K562 (cell line): ENCODE results near the gene GADD45B. TPM values are rescaled to one million over a fixed set of nuclear protein-coding genes. Genes with fewer than 3 reads are reported as not detected.

Source experiments
- ARHGAP35 ChIP-seq: fragments of 450-650 bp; IDR thresholded peaks from 2 replicates; pipeline ENCODE4 v1.6.1; 2018; ENCODE audit not compliant: partially characterized antibody
- ATF7 ChIP-seq: fragments of 450-650 bp; IDR thresholded peaks from 2 replicates; pipeline ENCODE4 v1.7.1; 2014; ENCODE audit warnings: mild to moderate bottlenecking, moderate library complexity
- BCOR ChIP-seq: fragments of 450-650 bp; IDR thresholded peaks from 2 replicates; pipeline ENCODE4 v1.6.1; 2016
- C11orf30 ChIP-seq: fragments of 450-650 bp; IDR thresholded peaks from 2 replicates; pipeline ENCODE4 v1.6.1; 2016; ENCODE audit warnings: low read depth, mild to moderate bottlenecking
- CBX5 ChIP-seq: IDR thresholded peaks from 2 replicates; pipeline ENCODE4 v1.6.1; 2014; ENCODE audit warnings: low read depth, borderline replicate concordance
- FUS ChIP-seq: fragments of 200-400 bp; formaldehyde crosslinking; optimal IDR thresholded peaks from 2 replicates; pipeline ENCODE3; 2017; ENCODE audit warnings: low read depth, low read length
- GATAD2A ChIP-seq: fragments of 450-650 bp; IDR thresholded peaks from 2 replicates; pipeline ENCODE4 v1.6.1; 2017
- GTF2E2 ChIP-seq: fragments of 200-800 bp; sonication (Bioruptor generic); IDR thresholded peaks from 2 replicates; pipeline ENCODE4 v1.6.1; 2016; ENCODE audit warnings: missing genetic modification characterization, missing compliant biosample characterization
- HNRNPL ChIP-seq: fragments of 200-400 bp; formaldehyde crosslinking; IDR thresholded peaks from 2 replicates; pipeline ENCODE4 v1.6.1; 2017; ENCODE audit warnings: low read depth, mild to moderate bottlenecking, low read length
- MCM3 ChIP-seq: fragments of 450-650 bp; IDR thresholded peaks from 2 replicates; pipeline ENCODE4 v1.6.1; 2016
- MYNN ChIP-seq, 2 experiments: sonication (generic); formaldehyde crosslinking in 1 of 2; IDR thresholded peaks; 2 replicates each; pipeline versions ENCODE4 v1.5.0 to v1.6.1; 2016 to 2020; ENCODE audit warnings: antibody characterized with exemption in 1 of 2, missing genetic modification reagents in 1 of 2
- NEUROD1 ChIP-seq: fragments of 150-350 bp; IDR thresholded peaks from 2 replicates; pipeline ENCODE4 v1.6.1; 2014; ENCODE audit warnings: borderline replicate concordance, low read length, low read depth; ENCODE audit not compliant: partially characterized antibody
- NR1H2 ChIP-seq: sonication (generic); formaldehyde crosslinking; IDR thresholded peaks from 2 replicates; pipeline ENCODE4 v1.4.0; 2020; ENCODE audit warnings: mild to moderate bottlenecking, missing genetic modification reagents
- PTBP1 ChIP-seq: fragments of 200-400 bp; formaldehyde crosslinking; IDR thresholded peaks from 2 replicates; pipeline ENCODE4 v1.6.1; 2017; ENCODE audit warnings: low read depth, low read length
- SNRNP70 ChIP-seq: fragments of 200-400 bp; formaldehyde crosslinking; optimal IDR thresholded peaks from 2 replicates; pipeline ENCODE3; 2017; ENCODE audit warnings: low read depth, low read length
- SRSF3 ChIP-seq: fragments of 200-400 bp; formaldehyde crosslinking; IDR thresholded peaks from 2 replicates; pipeline ENCODE4 v1.6.1; 2016; ENCODE audit warnings: mild to moderate bottlenecking, low read length, moderate library complexity; ENCODE audit not compliant: insufficient read depth
- TAF15 ChIP-seq: fragments of 200-400 bp; formaldehyde crosslinking; IDR thresholded peaks from 2 replicates; pipeline ENCODE4 v1.6.1; 2017; ENCODE audit warnings: mild to moderate bottlenecking, low read depth, low read length, moderate library complexity
- TAL1 ChIP-seq: fragments of 450-650 bp; IDR thresholded peaks from 2 replicates; pipeline ENCODE4 v1.6.1; 2016; ENCODE audit warnings: mild to moderate bottlenecking
- TRIM24 ChIP-seq, 2 experiments: fragments of 450-650 bp; IDR thresholded peaks; 2 replicates each; pipeline ENCODE4 v1.6.1; 2016
- ZNF146 ChIP-seq: IDR thresholded peaks from one replicate; pipeline ENCODE4 v1.6.1; 2018; ENCODE audit warnings: missing compliant biosample characterization; ENCODE audit not compliant: unreplicated experiment
- ZNF445 ChIP-seq: fragments of 250-450 bp; sonication (Bioruptor Pico); IDR thresholded peaks from 2 replicates; pipeline ENCODE4 v1.4.0; 2020; ENCODE audit warnings: low read depth, mild to moderate bottlenecking, moderate library complexity
- polyA plus RNA-seq, 8 experiments: library from polyadenylated mRNA; depleted of rRNA in 4 of 8; stranded (reverse) in 5 of 8; unstranded in 3 of 8; fragments of >200 nt; fragmentation: Nextera tagmentation in 2 of 8; fragmentation: Illumina TruSeq in 1 of 8; extraction: Ambion mirVana in 2 of 8; extraction: Trizol in 1 of 8; gene quantifications; 2 replicates each; pipeline versions ENCODE4 v1.2.1 to v1.2.3, GENCODE V29; 2011 to 2014; ENCODE audit warnings: inconsistent platforms in 1 of 8, missing spikeins in 1 of 8
- total RNA-seq, 7 experiments: library from RNA; depleted of rRNA in 6 of 7; stranded (reverse); fragments of >200 nt in 6 of 7; fragmentation: Illumina TruSeq in 2 of 7; extraction: Trizol in 2 of 7; gene quantifications; 2 replicates each; pipeline versions ENCODE4 v1.2.1 to v1.2.3, GENCODE V29; 2011 to 2021; ENCODE audit warnings: low replicate concordance in 1 of 7
- TF ChIP-seq, protein P1 (sequence below): fragments of 250-450 bp; sonication (Bioruptor Pico); IDR thresholded peaks from 2 replicates; pipeline ENCODE4 v1.8.0; 2021; ENCODE audit warnings: borderline replicate concordance, mild to moderate bottlenecking, moderate library complexity; ENCODE audit not compliant: poor library complexity, severe bottlenecking
- TF ChIP-seq, protein P2 (sequence below): fragments of 450-650 bp; formaldehyde crosslinking; IDR thresholded peaks from 2 replicates; pipeline ENCODE4 v1.4.0; 2020; ENCODE audit warnings: mild to moderate bottlenecking, moderate library complexity
- TF ChIP-seq, protein P3 (sequence below): fragments of 250-450 bp; sonication (Bioruptor Pico); IDR thresholded peaks from 2 replicates; pipeline ENCODE4 v1.8.0; 2022; ENCODE audit warnings: inconsistent platforms
- TF ChIP-seq, protein P4 (sequence below), 3 experiments: fragments of 200-800 bp in 1 of 3; sonication (Bioruptor generic) in 1 of 3; sonication (generic) in 1 of 3; formaldehyde crosslinking in 1 of 3; IDR thresholded peaks; 2 replicates each; pipeline versions ENCODE4 v1.6.1 to v1.8.0; 2016 to 2022; ENCODE audit warnings: mild to moderate bottlenecking in 2 of 3, missing compliant biosample characterization in 2 of 3, missing genetic modification characterization in 2 of 3, missing genetic modification reagents in 1 of 3

The GADD45B gene
- total and polyA plus RNA-seq, 9 of the 15 experiments (the other 6 are each of a cell fraction or from before 2014, with no cell fraction given), result 0.06 to 4.1 (median 2.1) TPM

DNA sequence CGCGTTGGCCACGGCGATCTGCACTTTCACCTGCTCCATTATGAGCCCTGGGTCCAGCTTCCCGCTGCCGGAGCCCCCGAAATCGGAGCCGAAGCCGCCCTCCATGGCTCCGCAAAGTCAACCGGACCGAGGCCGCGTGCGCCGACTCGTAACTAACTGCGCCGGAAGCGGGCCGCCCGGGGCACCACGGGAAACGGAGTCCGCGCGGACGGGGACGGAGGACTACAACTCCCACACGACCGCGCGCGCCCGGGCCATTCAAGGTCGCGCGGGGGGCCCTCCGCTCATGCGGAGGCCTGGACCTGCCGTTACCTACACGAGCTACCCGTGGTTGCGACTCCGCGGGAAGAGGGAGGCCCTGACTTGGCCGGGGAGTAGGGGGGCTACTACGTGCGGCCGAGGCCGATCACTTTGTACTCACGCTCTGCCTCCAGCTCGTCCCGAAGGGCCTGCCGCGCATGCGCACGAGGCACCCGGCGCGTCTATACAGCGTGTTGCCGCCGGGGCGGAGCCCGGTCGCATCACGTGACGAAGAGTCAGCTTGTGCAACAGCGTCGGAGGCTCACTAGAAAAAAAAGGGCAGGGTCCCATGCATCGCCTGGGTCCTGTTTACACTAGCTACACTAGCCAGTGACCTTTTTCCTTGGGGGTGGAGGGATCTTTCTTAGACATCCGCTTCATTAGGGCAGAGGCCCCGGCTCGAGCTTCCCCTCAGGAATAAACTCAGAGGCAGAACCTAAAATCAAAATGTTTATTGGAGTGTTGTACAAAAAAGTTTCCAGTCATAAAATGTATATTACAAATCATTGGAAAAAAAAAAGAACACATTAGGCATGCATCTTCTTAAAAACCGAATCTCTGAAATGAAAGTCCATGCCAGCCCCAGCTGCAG is 48.3 kb upstream of the GADD45B start, which contains the start of gene TIMM13 (continued):
- TF ChIP-seq, protein P1, sequence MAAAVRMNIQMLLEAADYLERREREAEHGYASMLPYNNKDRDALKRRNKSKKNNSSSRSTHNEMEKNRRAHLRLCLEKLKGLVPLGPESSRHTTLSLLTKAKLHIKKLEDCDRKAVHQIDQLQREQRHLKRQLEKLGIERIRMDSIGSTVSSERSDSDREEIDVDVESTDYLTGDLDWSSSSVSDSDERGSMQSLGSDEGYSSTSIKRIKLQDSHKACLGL, result peak; percentile 53
- TF ChIP-seq C11orf30 (peak; percentile 91), FUS (peak; percentile 32), CBX5 (no peak), GATAD2A (no peak), SNRNP70 (no peak), HNRNPL (no peak), NR1H2 (CRISPR knock-in tag) (peak; percentile 95; the same call in 1 of the 2 replicates), GTF2E2 (tag) (no peak), BCOR (no peak), SRSF3 (no peak), MYNN (IDR thresholded peaks at IDR 0.05) (peak; percentile 12; the same call in 1 of the 2 replicates), MYNN (CRISPR knock-in tag; IDR thresholded peaks at IDR 0.05) (no peak), TRIM24 (IDR thresholded peaks at IDR 0.05) (no peak), ZNF445 (CRISPR knock-in tag) (no peak), TAL1 (no peak), NEUROD1 (no peak), TAF15 (no peak), PTBP1 (no peak), MCM3 (no peak), ARHGAP35 (no peak), ATF7 (peak; percentile 84), ZNF146 (CRISPR knock-in tag) (no peak)
- TF ChIP-seq, protein P2, sequence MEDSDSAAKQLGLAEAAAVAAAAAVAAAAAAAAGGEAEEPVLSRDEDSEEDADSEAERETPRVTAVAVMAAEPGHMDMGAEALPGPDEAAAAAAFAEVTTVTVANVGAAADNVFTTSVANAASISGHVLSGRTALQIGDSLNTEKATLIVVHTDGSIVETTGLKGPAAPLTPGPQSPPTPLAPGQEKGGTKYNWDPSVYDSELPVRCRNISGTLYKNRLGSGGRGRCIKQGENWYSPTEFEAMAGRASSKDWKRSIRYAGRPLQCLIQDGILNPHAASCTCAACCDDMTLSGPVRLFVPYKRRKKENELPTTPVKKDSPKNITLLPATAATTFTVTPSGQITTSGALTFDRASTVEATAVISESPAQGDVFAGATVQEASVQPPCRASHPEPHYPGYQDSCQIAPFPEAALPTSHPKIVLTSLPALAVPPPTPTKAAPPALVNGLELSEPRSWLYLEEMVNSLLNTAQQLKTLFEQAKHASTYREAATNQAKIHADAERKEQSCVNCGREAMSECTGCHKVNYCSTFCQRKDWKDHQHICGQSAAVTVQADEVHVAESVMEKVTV (CRISPR knock-in tag), result no peak
- TF ChIP-seq, protein P3, sequence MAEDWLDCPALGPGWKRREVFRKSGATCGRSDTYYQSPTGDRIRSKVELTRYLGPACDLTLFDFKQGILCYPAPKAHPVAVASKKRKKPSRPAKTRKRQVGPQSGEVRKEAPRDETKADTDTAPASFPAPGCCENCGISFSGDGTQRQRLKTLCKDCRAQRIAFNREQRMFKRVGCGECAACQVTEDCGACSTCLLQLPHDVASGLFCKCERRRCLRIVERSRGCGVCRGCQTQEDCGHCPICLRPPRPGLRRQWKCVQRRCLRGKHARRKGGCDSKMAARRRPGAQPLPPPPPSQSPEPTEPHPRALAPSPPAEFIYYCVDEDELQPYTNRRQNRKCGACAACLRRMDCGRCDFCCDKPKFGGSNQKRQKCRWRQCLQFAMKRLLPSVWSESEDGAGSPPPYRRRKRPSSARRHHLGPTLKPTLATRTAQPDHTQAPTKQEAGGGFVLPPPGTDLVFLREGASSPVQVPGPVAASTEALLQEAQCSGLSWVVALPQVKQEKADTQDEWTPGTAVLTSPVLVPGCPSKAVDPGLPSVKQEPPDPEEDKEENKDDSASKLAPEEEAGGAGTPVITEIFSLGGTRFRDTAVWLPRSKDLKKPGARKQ, result no peak
- TF ChIP-seq, protein P4, sequence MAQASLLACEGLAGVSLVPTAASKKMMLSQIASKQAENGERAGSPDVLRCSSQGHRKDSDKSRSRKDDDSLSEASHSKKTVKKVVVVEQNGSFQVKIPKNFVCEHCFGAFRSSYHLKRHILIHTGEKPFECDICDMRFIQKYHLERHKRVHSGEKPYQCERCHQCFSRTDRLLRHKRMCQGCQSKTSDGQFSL (CRISPR knock-in tag; IDR thresholded peaks at IDR 0.05), result no peak
- TF ChIP-seq, protein P4 (tag; IDR thresholded peaks at IDR 0.05), result no peak
